ENCODE data around the gene ADCY7.
A peak's percentile ranks its signal among the peaks of the same experiment; 100 is the strongest.

Gene ADCY7

GRCh38 chr16:50269061-50269705, 2.8 kb downstream of the ADCY7 start:
- no peak for DNase-seq

GRCh38 chr16:50269769-50270509, 3.6 kb downstream of the ADCY7 start:
- no peak for DNase-seq

GRCh38 chr16:50270510-50271147, 4.3 kb downstream of the ADCY7 start:
- DNase-seq, result no peak

- no peak for DNase-seq
Observed at GRCh38 chr16:50271148-50272041, 5.0 kb downstream of the ADCY7 start.

GRCh38 chr16:50272111-50272571, 5.8 kb downstream of the ADCY7 start:
- no peak for DNase-seq

GRCh38 chr16:50272687-50273381, 6.5 kb downstream of the ADCY7 start:
- DNase-seq, result no peak

GRCh38 chr16:50273382-50273690, 7.0 kb downstream of the ADCY7 start:
- no peak for DNase-seq

GRCh38 chr16:50273888-50274325, 7.6 kb downstream of the ADCY7 start:
- DNase-seq, result peak; percentile 45

GRCh38 chr16:50274326-50275097, 8.2 kb downstream of the ADCY7 start:
- peak; percentile 50 for DNase-seq

- no peak for DNase-seq
Observed at GRCh38 chr16:50275098-50275415, 8.7 kb downstream of the ADCY7 start.

GRCh38 chr16:50275428-50276325, 9.3 kb downstream of the ADCY7 start:
- no peak for DNase-seq

- no peak for DNase-seq
Observed at GRCh38 chr16:50276326-50276640, 9.9 kb downstream of the ADCY7 start.

- no peak for DNase-seq
Observed at GRCh38 chr16:50276801-50277555, 10.6 kb downstream of the ADCY7 start.

- DNase-seq, result no peak
Observed at GRCh38 chr16:50278251-50278650, 11.9 kb downstream of the ADCY7 start.

GRCh38 chr16:50279504-50279865, 13.1 kb downstream of the ADCY7 start:
- DNase-seq, result no peak

- no peak for DNase-seq
Observed at GRCh38 chr16:50280932-50281331, 14.6 kb downstream of the ADCY7 start.

- no peak for DNase-seq
Observed at GRCh38 chr16:50281391-50282009, 15.1 kb downstream of the ADCY7 start.

- DNase-seq, result peak; percentile 37
Observed at GRCh38 chr16:50282010-50282538, 15.7 kb downstream of the ADCY7 start.

- DNase-seq, result no peak
Observed at GRCh38 chr16:50282955-50283631, 16.7 kb downstream of the ADCY7 start.

Data from stimulated activated CD4-positive, alpha-beta T cell treated with anti-CD3 and anti-CD28 coated beads, Interleukin-4, amount 100 ng/mL, for 1 hour (primary cell).